HepG2 (cell line): Measurements from ENCODE around the gene AP4M1. TPM values are rescaled to one million over a fixed set of nuclear protein-coding genes. Genes with fewer than 3 reads are reported as not detected.

Experiments
- CCDC6 ChIP-seq: sonication (generic); formaldehyde crosslinking; IDR thresholded peaks from 2 replicates; pipeline ENCODE4 v1.8.1; 2022; ENCODE audit warnings: mild to moderate bottlenecking, missing genetic modification reagents, moderate library complexity
- DR1 ChIP-seq: sonication (generic); formaldehyde crosslinking; IDR thresholded peaks from 2 replicates; pipeline ENCODE4 v1.8.0; 2021; ENCODE audit warnings: mild to moderate bottlenecking, missing genetic modification reagents, inconsistent platforms
- HNF4G ChIP-seq, 2 experiments: sonication (generic) in 1 of 2; formaldehyde crosslinking in 1 of 2; IDR thresholded peaks; 2 replicates each; pipeline versions ENCODE4 v1.4.0 to v1.6.1; 2011 to 2020; ENCODE audit warnings: borderline replicate concordance in 2 of 2, low read depth in 2 of 2, mild to moderate bottlenecking in 2 of 2, low read length in 1 of 2, missing genetic modification reagents in 1 of 2, moderate library complexity in 1 of 2
- KLF13 ChIP-seq: sonication (generic); formaldehyde crosslinking; IDR thresholded peaks from 2 replicates; pipeline ENCODE4 v1.4.0; 2020; ENCODE audit warnings: mild to moderate bottlenecking, missing genetic modification reagents
- NR2F6 ChIP-seq, 2 experiments: IDR thresholded peaks; 2 replicates each; pipeline ENCODE4 v1.6.1; 2016; ENCODE audit warnings: antibody characterized with exemption in 1 of 2, mild to moderate bottlenecking in 1 of 2
- PAF1 ChIP-seq: IDR thresholded peaks from 2 replicates; pipeline ENCODE4 v1.6.1; 2016; ENCODE audit warnings: missing genetic modification reagents, missing compliant biosample characterization
- SOX6 ChIP-seq, 2 experiments: fragments of 450-650 bp in 1 of 2; sonication (generic) in 1 of 2; formaldehyde crosslinking in 1 of 2; IDR thresholded peaks; 2 replicates each; pipeline versions ENCODE4 v1.4.0 to v1.6.1; 2017 to 2020; ENCODE audit warnings: antibody characterized with exemption in 1 of 2, mild to moderate bottlenecking in 1 of 2, missing genetic modification reagents in 1 of 2
- SPEN ChIP-seq: sonication (generic); formaldehyde crosslinking; IDR thresholded peaks from 2 replicates; pipeline ENCODE4 v1.5.1; 2020; ENCODE audit warnings: low read depth, mild to moderate bottlenecking, missing genetic modification reagents
- SRF ChIP-seq: IDR thresholded peaks from 2 replicates; pipeline ENCODE4 v1.6.1; 2011; ENCODE audit warnings: mild to moderate bottlenecking, low read depth, low read length, moderate library complexity
- ZNF343 ChIP-seq: sonication (generic); formaldehyde crosslinking; IDR thresholded peaks from 2 replicates; pipeline ENCODE4 v1.4.0; 2020; ENCODE audit warnings: mild to moderate bottlenecking, missing genetic modification reagents
- ZNF383 ChIP-seq: sonication (generic); formaldehyde crosslinking; IDR thresholded peaks from 2 replicates; pipeline ENCODE4 v1.4.0; 2020; ENCODE audit warnings: missing genetic modification reagents, mild to moderate bottlenecking, borderline replicate concordance
- ZNF780A ChIP-seq: sonication (generic); formaldehyde crosslinking; IDR thresholded peaks from 2 replicates; pipeline ENCODE4 v1.8.0; 2022; ENCODE audit warnings: mild to moderate bottlenecking, missing genetic modification reagents, moderate library complexity
- polyA plus RNA-seq, 8 experiments: library from polyadenylated mRNA; depleted of rRNA in 3 of 8; stranded (reverse) in 7 of 8; unstranded in 1 of 8; fragments of >200 nt; fragmentation: Illumina TruSeq in 4 of 8; extraction: Trizol in 4 of 8; gene quantifications; 2 replicates each; pipeline versions ENCODE4 v1.2.1 to v1.2.3, GENCODE V29; 2011 to 2016; ENCODE audit warnings: low read depth in 4 of 8, missing spikeins in 1 of 8, mixed read lengths in 1 of 8; ENCODE audit not compliant: insufficient read depth in 1 of 8
- total RNA-seq, 5 experiments: library from RNA; depleted of rRNA; stranded (reverse); fragments of >200 nt; fragmentation: Illumina TruSeq; extraction: Trizol; gene quantifications; 2 replicates each; pipeline ENCODE4 v1.2.3, GENCODE V29; 2016; ENCODE audit warnings: low read depth in 1 of 5
- TF ChIP-seq, protein P1 (sequence below): sonication (generic); formaldehyde crosslinking; IDR thresholded peaks from 2 replicates; pipeline ENCODE4 v1.5.1; 2020; ENCODE audit warnings: missing genetic modification reagents, mild to moderate bottlenecking, borderline replicate concordance
- TF ChIP-seq, protein P2 (sequence below): sonication (generic); formaldehyde crosslinking; IDR thresholded peaks from 2 replicates; pipeline ENCODE4 v1.5.1; 2020; ENCODE audit warnings: mild to moderate bottlenecking, missing genetic modification reagents, moderate library complexity
- TF ChIP-seq, protein P3 (sequence below): IDR thresholded peaks from 2 replicates; pipeline ENCODE4 v1.4.0; 2020; ENCODE audit warnings: mild to moderate bottlenecking, missing genetic modification reagents
- TF ChIP-seq, protein P4 (sequence below): sonication (generic); formaldehyde crosslinking; IDR thresholded peaks from 2 replicates; pipeline ENCODE4 v1.4.0; 2020; ENCODE audit warnings: mild to moderate bottlenecking, missing genetic modification reagents

Gene AP4M1
- total and polyA plus RNA-seq, 2 of the 13 experiments (the other 11 are each of a cell fraction or from before 2014, with no cell fraction given), result 6.3 to 9.7 TPM

DNA sequence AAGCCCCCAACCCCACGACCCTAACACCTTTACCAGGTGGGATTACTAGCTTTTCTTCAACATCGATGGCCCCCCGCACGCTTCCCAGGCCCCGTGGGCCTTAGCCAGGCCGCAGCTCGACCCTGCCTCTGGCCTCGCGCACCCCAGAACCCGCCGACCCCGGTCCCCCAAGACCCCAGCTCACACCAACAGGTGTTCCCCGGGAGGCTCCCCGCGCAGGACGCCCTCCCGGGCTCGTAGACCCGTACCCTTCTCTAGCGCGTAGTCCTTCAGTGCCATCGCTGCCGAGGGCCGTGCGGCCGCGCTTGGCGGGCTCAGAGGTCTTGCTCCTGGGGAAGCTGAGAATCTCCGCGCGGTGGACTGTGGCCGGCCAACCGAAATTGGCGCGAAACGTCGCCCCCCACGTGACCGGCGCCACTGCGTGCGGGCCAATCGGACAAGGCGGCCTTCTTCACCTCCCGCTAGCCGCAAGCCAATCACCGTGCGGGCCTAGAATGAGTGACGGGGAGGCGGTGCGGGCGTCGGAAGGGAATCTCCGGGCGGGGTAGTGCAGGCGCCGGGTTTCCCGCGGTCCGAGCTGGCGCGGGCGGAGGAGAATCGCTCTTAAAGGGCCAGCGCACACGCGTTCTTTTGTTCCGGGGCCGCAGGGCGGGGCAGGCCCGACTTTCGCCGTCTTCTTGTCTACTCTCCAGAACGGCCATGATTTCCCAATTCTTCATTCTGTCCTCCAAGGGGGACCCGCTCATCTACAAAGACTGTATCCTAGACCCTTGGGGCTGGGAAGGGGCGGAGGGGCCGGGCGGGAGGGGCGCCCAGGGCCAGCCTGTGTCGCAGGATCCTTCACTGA is at the start of gene AP4M1, which contains the start of gene MCM7 (continued):
- TF ChIP-seq, protein P1, sequence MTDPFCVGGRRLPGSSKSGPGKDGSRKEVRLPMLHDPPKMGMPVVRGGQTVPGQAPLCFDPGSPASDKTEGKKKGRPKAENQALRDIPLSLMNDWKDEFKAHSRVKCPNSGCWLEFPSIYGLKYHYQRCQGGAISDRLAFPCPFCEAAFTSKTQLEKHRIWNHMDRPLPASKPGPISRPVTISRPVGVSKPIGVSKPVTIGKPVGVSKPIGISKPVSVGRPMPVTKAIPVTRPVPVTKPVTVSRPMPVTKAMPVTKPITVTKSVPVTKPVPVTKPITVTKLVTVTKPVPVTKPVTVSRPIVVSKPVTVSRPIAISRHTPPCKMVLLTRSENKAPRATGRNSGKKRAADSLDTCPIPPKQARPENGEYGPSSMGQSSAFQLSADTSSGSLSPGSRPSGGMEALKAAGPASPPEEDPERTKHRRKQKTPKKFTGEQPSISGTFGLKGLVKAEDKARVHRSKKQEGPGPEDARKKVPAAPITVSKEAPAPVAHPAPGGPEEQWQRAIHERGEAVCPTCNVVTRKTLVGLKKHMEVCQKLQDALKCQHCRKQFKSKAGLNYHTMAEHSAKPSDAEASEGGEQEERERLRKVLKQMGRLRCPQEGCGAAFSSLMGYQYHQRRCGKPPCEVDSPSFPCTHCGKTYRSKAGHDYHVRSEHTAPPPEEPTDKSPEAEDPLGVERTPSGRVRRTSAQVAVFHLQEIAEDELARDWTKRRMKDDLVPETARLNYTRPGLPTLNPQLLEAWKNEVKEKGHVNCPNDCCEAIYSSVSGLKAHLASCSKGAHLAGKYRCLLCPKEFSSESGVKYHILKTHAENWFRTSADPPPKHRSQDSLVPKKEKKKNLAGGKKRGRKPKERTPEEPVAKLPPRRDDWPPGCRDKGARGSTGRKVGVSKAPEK, result peak; percentile 34; the same call in 1 of the 2 replicates
- TF ChIP-seq, protein P2, sequence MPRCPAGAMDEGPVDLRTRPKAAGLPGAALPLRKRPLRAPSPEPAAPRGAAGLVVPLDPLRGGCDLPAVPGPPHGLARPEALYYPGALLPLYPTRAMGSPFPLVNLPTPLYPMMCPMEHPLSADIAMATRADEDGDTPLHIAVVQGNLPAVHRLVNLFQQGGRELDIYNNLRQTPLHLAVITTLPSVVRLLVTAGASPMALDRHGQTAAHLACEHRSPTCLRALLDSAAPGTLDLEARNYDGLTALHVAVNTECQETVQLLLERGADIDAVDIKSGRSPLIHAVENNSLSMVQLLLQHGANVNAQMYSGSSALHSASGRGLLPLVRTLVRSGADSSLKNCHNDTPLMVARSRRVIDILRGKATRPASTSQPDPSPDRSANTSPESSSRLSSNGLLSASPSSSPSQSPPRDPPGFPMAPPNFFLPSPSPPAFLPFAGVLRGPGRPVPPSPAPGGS, result peak; percentile 60
- TF ChIP-seq SPEN, result peak; percentile 81
- no peak for TF ChIP-seq ZNF383
- TF ChIP-seq CCDC6 (CRISPR knock-in tag), result no peak; the same call in 1 of the 2 replicates
- no peak for TF ChIP-seq NR2F6 (IDR thresholded peaks at IDR 0.05)
- peak; percentile 7; the same call in 1 of the 2 replicates for TF ChIP-seq NR2F6 (CRISPR knock-in tag; IDR thresholded peaks at IDR 0.05)
- no peak for TF ChIP-seq SRF
- 0 out of 2 replicates have a peak, but pooled peaks have one; percentile 35 for TF ChIP-seq KLF13 (CRISPR knock-in tag)
- peak; percentile 14; the same call in 1 of the 2 replicates for TF ChIP-seq HNF4G (IDR thresholded peaks at IDR 0.05; ENCODE audit: borderline replicate concordance, low read depth, low read length)
- TF ChIP-seq HNF4G (CRISPR knock-in tag; IDR thresholded peaks at IDR 0.05; ENCODE audit: borderline replicate concordance, low read depth), result 0 out of 2 replicates have a peak, but pooled peaks have one; percentile 26
- TF ChIP-seq, protein P3, sequence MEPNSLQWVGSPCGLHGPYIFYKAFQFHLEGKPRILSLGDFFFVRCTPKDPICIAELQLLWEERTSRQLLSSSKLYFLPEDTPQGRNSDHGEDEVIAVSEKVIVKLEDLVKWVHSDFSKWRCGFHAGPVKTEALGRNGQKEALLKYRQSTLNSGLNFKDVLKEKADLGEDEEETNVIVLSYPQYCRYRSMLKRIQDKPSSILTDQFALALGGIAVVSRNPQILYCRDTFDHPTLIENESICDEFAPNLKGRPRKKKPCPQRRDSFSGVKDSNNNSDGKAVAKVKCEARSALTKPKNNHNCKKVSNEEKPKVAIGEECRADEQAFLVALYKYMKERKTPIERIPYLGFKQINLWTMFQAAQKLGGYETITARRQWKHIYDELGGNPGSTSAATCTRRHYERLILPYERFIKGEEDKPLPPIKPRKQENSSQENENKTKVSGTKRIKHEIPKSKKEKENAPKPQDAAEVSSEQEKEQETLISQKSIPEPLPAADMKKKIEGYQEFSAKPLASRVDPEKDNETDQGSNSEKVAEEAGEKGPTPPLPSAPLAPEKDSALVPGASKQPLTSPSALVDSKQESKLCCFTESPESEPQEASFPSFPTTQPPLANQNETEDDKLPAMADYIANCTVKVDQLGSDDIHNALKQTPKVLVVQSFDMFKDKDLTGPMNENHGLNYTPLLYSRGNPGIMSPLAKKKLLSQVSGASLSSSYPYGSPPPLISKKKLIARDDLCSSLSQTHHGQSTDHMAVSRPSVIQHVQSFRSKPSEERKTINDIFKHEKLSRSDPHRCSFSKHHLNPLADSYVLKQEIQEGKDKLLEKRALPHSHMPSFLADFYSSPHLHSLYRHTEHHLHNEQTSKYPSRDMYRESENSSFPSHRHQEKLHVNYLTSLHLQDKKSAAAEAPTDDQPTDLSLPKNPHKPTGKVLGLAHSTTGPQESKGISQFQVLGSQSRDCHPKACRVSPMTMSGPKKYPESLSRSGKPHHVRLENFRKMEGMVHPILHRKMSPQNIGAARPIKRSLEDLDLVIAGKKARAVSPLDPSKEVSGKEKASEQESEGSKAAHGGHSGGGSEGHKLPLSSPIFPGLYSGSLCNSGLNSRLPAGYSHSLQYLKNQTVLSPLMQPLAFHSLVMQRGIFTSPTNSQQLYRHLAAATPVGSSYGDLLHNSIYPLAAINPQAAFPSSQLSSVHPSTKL (CRISPR knock-in tag), result no peak
- TF ChIP-seq, protein P4, sequence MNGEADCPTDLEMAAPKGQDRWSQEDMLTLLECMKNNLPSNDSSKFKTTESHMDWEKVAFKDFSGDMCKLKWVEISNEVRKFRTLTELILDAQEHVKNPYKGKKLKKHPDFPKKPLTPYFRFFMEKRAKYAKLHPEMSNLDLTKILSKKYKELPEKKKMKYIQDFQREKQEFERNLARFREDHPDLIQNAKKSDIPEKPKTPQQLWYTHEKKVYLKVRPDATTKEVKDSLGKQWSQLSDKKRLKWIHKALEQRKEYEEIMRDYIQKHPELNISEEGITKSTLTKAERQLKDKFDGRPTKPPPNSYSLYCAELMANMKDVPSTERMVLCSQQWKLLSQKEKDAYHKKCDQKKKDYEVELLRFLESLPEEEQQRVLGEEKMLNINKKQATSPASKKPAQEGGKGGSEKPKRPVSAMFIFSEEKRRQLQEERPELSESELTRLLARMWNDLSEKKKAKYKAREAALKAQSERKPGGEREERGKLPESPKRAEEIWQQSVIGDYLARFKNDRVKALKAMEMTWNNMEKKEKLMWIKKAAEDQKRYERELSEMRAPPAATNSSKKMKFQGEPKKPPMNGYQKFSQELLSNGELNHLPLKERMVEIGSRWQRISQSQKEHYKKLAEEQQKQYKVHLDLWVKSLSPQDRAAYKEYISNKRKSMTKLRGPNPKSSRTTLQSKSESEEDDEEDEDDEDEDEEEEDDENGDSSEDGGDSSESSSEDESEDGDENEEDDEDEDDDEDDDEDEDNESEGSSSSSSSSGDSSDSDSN (CRISPR knock-in tag), result no peak
- TF ChIP-seq PAF1 (CRISPR knock-in tag), result no peak
- 0 out of 2 replicates have a peak, but pooled peaks have one; percentile 34 for TF ChIP-seq ZNF343 (CRISPR knock-in tag)
- no peak for TF ChIP-seq SOX6 (IDR thresholded peaks at IDR 0.05)
- peak; percentile 59 for TF ChIP-seq SOX6 (CRISPR knock-in tag; IDR thresholded peaks at IDR 0.05)
- TF ChIP-seq DR1 (CRISPR knock-in tag), result peak; percentile 73
- TF ChIP-seq ZNF780A (CRISPR knock-in tag), result peak; percentile 59; the same call in 1 of the 2 replicates
